H9 (cell line): ENCODE measurements around the gene IL24. TPM values are rescaled to one million over a fixed set of nuclear protein-coding genes. Genes with fewer than 3 reads are reported as not detected.
A peak's percentile ranks its signal among the peaks of the same experiment; 100 is the strongest.

Source experiments
- DNase-seq: peaks from one replicate; pipeline ENCODE4 v3.0.0-alpha.2; 2017
- H2AFZ ChIP-seq: one replicate; pipeline ENCODE4 v1.6.1; 2013; ENCODE audit warnings: mild to moderate bottlenecking, low read length, control low read depth, moderate library complexity
- H2AK5ac ChIP-seq: 2 replicates; pipeline ENCODE4 v1.6.1; 2013; ENCODE audit warnings: low read length, control low read depth, mixed read lengths; ENCODE audit not compliant: insufficient read length
- H2BK120ac ChIP-seq: one replicate; pipeline ENCODE4 v1.6.1; 2013; ENCODE audit warnings: low read depth, mild to moderate bottlenecking, low read length, control low read depth, inconsistent platforms; ENCODE audit not compliant: poor library complexity, severe bottlenecking
- H2BK12ac ChIP-seq: 2 replicates; pipeline ENCODE4 v1.6.1; 2013; ENCODE audit warnings: low read length, control low read depth, mixed read lengths, low read depth; ENCODE audit not compliant: insufficient read length
- H2BK15ac ChIP-seq: 2 replicates; pipeline ENCODE4 v1.6.1; 2013; ENCODE audit warnings: low read depth, low read length, control low read depth
- H2BK20ac ChIP-seq: one replicate; pipeline ENCODE4 v1.6.1; 2013; ENCODE audit warnings: low read depth, mild to moderate bottlenecking, low read length, control low read depth, inconsistent platforms; ENCODE audit not compliant: poor library complexity, severe bottlenecking
- H2BK5ac ChIP-seq: 2 replicates; pipeline ENCODE4 v1.6.1; 2013; ENCODE audit warnings: low read length, control low read depth, mixed read lengths; ENCODE audit not compliant: insufficient read length
- H3K14ac ChIP-seq: 2 replicates; pipeline ENCODE4 v1.6.1; 2013; ENCODE audit warnings: low read length, control low read depth; ENCODE audit not compliant: insufficient read depth
- H3K18ac ChIP-seq: 2 replicates; pipeline ENCODE4 v1.6.1; 2013; ENCODE audit warnings: low read depth, mild to moderate bottlenecking, mixed read lengths, low read length, control low read depth; ENCODE audit not compliant: insufficient read length
- H3K23ac ChIP-seq: 2 replicates; pipeline ENCODE4 v1.6.1; 2013; ENCODE audit warnings: low read length, control low read depth, mixed read lengths, low read depth; ENCODE audit not compliant: insufficient read length
- H3K23me2 ChIP-seq: 2 replicates; pipeline ENCODE4 v1.6.1; 2013; ENCODE audit warnings: low read depth, mild to moderate bottlenecking, mixed read lengths, low read length, control low read depth; ENCODE audit not compliant: insufficient read length, poor library complexity, severe bottlenecking
- H3K27ac ChIP-seq: 2 replicates; pipeline ENCODE4 v1.5.1; 2013; ENCODE audit warnings: low read length, control low read depth, mixed read lengths, low read depth; ENCODE audit not compliant: insufficient read length
- H3K27me3 ChIP-seq: 2 replicates; pipeline ENCODE4 v1.6.1; 2013; ENCODE audit warnings: low read length, control low read depth, inconsistent platforms; ENCODE audit not compliant: insufficient read depth
- H3K4ac ChIP-seq: 2 replicates; pipeline ENCODE4 v1.6.1; 2013; ENCODE audit warnings: low read depth, mild to moderate bottlenecking, control low read depth, inconsistent platforms, low read length, moderate library complexity
- H3K4me1 ChIP-seq: 2 replicates; pipeline ENCODE4 v1.6.1; 2013; ENCODE audit warnings: low read length, control low read depth, inconsistent platforms; ENCODE audit not compliant: insufficient read depth
- H3K4me2 ChIP-seq: 2 replicates; pipeline ENCODE4 v1.6.1; 2013; ENCODE audit warnings: low read length, control low read depth, mixed read lengths; ENCODE audit not compliant: insufficient read length, insufficient read depth
- H3K56ac ChIP-seq: 2 replicates; pipeline ENCODE4 v1.6.1; 2013; ENCODE audit warnings: low read depth, mild to moderate bottlenecking, mixed read lengths, low read length, control low read depth; ENCODE audit not compliant: insufficient read length
- H3K79me1 ChIP-seq: 2 replicates; pipeline ENCODE4 v1.6.1; 2013; ENCODE audit warnings: low read depth, mild to moderate bottlenecking, moderate library complexity, low read length, control low read depth, inconsistent platforms; ENCODE audit not compliant: insufficient read depth, poor library complexity, severe bottlenecking
- H3K79me2 ChIP-seq: 2 replicates; pipeline ENCODE4 v1.6.1; 2013; ENCODE audit warnings: low read length, control low read depth, inconsistent platforms; ENCODE audit not compliant: insufficient read depth
- H3K9ac ChIP-seq: 2 replicates; pipeline ENCODE4 v1.6.1; 2013; ENCODE audit warnings: low read length, control low read depth, mixed read lengths; ENCODE audit not compliant: insufficient read length; ENCODE audit errors: extremely low read depth
- H3K9me3 ChIP-seq: one replicate; pipeline ENCODE4 v1.6.1; 2013; ENCODE audit warnings: low read depth, low read length, inconsistent platforms; ENCODE audit not compliant: control insufficient read depth
- H3T11ph ChIP-seq: one replicate; pipeline ENCODE4 v1.6.1; 2013; ENCODE audit warnings: mild to moderate bottlenecking, low read length, control low read depth, inconsistent platforms
- H4K20me1 ChIP-seq: one replicate; pipeline ENCODE4 v1.6.1; 2013; ENCODE audit not compliant: control insufficient read depth, insufficient read length, insufficient read depth
- H4K5ac ChIP-seq: 2 replicates; pipeline ENCODE4 v1.6.1; 2013; ENCODE audit warnings: low read depth, mild to moderate bottlenecking, mixed read lengths, low read length, control low read depth; ENCODE audit not compliant: insufficient read length
- H4K8ac ChIP-seq: replicated peaks from 2 replicates; pipeline ENCODE4 v1.6.1; 2013; ENCODE audit warnings: low read length, control low read depth, mixed read lengths, low read depth; ENCODE audit not compliant: insufficient read length
- H4K91ac ChIP-seq: 2 replicates; pipeline ENCODE4 v1.6.1; 2013; ENCODE audit warnings: low read depth, mild to moderate bottlenecking, moderate library complexity, mixed read lengths, low read length, control low read depth; ENCODE audit not compliant: insufficient read length
- H3K27ac Mint-ChIP-seq, 3 experiments: 2 replicates in 2 of 3; 3 replicates in 1 of 3; pipeline ENCODE4 v1.8.0; 2020 to 2021; ENCODE audit warnings: mixed read lengths in 3 of 3, mild to moderate bottlenecking in 1 of 3, moderate library complexity in 1 of 3
- H3K27me3 Mint-ChIP-seq: 2 replicates; pipeline ENCODE4 v1.8.0; 2021; ENCODE audit warnings: low read depth, mild to moderate bottlenecking, moderate library complexity, mixed read lengths
- H3K36me3 Mint-ChIP-seq, 3 experiments: 2 replicates in 2 of 3; 3 replicates in 1 of 3; pipeline ENCODE4 v1.8.0; 2020 to 2021; ENCODE audit warnings: low read depth in 3 of 3, mixed read lengths in 3 of 3; ENCODE audit not compliant: insufficient read depth in 1 of 3
- H3K4me1 Mint-ChIP-seq, 2 experiments: 2 replicates each; pipeline ENCODE4 v1.8.0; 2020; ENCODE audit warnings: mixed read lengths in 2 of 2
- H3K4me3 Mint-ChIP-seq, 2 experiments: 2 replicates in 1 of 2; 3 replicates in 1 of 2; pipeline ENCODE4 v1.8.0; 2020 to 2021; ENCODE audit warnings: mild to moderate bottlenecking in 2 of 2, mixed read lengths in 2 of 2, moderate library complexity in 1 of 2
- H3K9me3 Mint-ChIP-seq, 2 experiments: 2 replicates in 1 of 2; 3 replicates in 1 of 2; pipeline ENCODE4 v1.8.0; 2020; ENCODE audit warnings: mild to moderate bottlenecking in 2 of 2, mixed read lengths in 2 of 2, moderate library complexity in 1 of 2
- CTCF ChIP-seq: fragments of 200-600 bp; sonication (generic); conservative IDR thresholded peaks from 3 replicates; pipeline ENCODE4 v1.8.0; 2021; ENCODE audit warnings: antibody characterized with exemption, mild to moderate bottlenecking
- WGBS: extraction: QIAGEN DNeasy Blood & Tissue Kit; methylation state at CpG from one replicate; pipeline ENCODE4 v1.1.7; 2013; ENCODE audit warnings: missing lambda C conversion rate, low lambda C conversion rate, mixed read lengths; ENCODE audit not compliant: insufficient read length; ENCODE audit errors: extremely low coverage; 5-methylcytosine and 5-hydroxymethylcytosine counted together
- total RNA-seq: library from RNA; stranded (reverse); gene quantifications from 2 replicates; pipeline ENCODE4 v1.2.1, GENCODE V29; 2021

Gene IL24
- total RNA-seq, 1 experiment from 2014 or later = not detected

DNA sequence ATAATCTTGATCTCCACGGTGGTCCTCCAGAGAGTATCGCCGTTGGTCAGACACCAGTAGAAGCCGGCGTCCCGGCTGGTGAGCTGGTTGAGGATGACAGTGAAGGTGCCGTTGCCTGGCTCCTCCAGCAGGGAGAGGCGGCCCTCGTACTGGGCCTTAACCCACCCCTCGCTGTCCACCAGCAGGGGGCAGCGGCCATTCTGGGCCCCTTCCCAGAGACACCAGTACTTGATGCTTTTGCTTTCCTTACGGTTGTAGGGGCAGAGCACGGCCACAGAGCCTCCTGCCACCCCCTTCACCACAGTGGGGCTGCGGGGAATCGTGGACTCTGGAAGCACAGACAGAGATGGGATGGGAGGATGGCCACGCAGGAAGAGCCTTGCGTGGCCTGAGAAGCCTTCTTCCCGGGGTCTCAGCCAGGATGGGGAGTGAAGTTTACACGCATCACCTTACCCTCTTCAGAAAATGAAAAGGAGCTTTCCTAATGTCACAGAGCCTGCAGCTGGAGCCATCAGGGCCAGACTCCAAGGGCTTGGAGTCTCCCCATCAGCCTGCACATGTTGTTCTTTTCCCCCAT lies 38.3 kb downstream of the IL24 start:
- H3K14ac ChIP-seq = no peak overlapping the region
- no peak overlapping the region for H4K91ac ChIP-seq
- H2BK5ac ChIP-seq = no peak overlapping the region
- DNase-seq = peak; percentile 90
- no peaks in the 10 kb centered on the region for H3K4me1 ChIP-seq
- no peak overlapping the region for H2BK20ac ChIP-seq
- H3K79me2 ChIP-seq = no peaks in the 10 kb centered on the region
- Mint-ChIP-seq H3K27ac (no peak overlapping the region), H3K4me3 (no peak overlapping the region), H3K36me3 (no peaks in the 10 kb centered on the region), H3K27me3 (peaks cover 3% of the 10 kb centered on the region; the same call in 1 of the 2 replicates), H3K9me3 (no peaks in the 10 kb centered on the region), H3K4me1 (peaks cover 7 to 8% of the 10 kb centered on the region in 2 experiments; a peak in 3 of 4 replicates)
- no peak overlapping the region for H2BK15ac ChIP-seq
- H3T11ph ChIP-seq = no peak overlapping the region
- no peak overlapping the region for H2AK5ac ChIP-seq
- no peak overlapping the region for H3K56ac ChIP-seq
- no peak overlapping the region for H2AFZ ChIP-seq
- H2BK120ac ChIP-seq = no peak overlapping the region
- no peak overlapping the region for H3K18ac ChIP-seq
- no peak overlapping the region for H2BK12ac ChIP-seq
- no peaks in the 10 kb centered on the region for H3K9me3 ChIP-seq
- no peak overlapping the region for H4K8ac ChIP-seq
- no CpG with 5 or more reads among the region's 19 CpGs for WGBS
- no peak overlapping the region for H3K4ac ChIP-seq
- no peaks in the 10 kb centered on the region for H3K23me2 ChIP-seq
- H4K20me1 ChIP-seq = no peaks in the 10 kb centered on the region
- TF ChIP-seq CTCF = peak; percentile 92
- no peak overlapping the region for H4K5ac ChIP-seq
- no peak overlapping the region for H3K9ac ChIP-seq
- H3K79me1 ChIP-seq = no peaks in the 10 kb centered on the region
- H3K27me3 ChIP-seq = no peaks in the 10 kb centered on the region
- H3K23ac ChIP-seq = no peak overlapping the region
- no peak overlapping the region for H3K27ac ChIP-seq
- H3K4me2 ChIP-seq = no peak overlapping the region
